ENCODE results near the gene MIB2.

MIB2 gene

GRCh38 chr1:1616045-1616790, 918 bp downstream of the MIB2 start:
- no peak for DNase-seq

GRCh38 chr1:1616838-1617237, 1.5 kb downstream of the MIB2 start:
- no peak for DNase-seq

- DNase-seq = no peak
These were observed 2.2 kb downstream of the MIB2 start for GRCh38 chr1:1617516-1617915.

GRCh38 chr1:1617925-1618324, 2.6 kb downstream of the MIB2 start:
- DNase-seq = no peak

GRCh38 chr1:1618396-1619068, 3.2 kb downstream of the MIB2 start:
- no peak for DNase-seq

GRCh38 chr1:1619917-1620361, 4.6 kb downstream of the MIB2 start:
- DNase-seq = no peak

- DNase-seq = no peak
These were observed 5.3 kb downstream of the MIB2 start for GRCh38 chr1:1620433-1621139.

GRCh38 chr1:1621173-1622009, 6.1 kb downstream of the MIB2 start:
- no peak for DNase-seq

- DNase-seq = no peak
These were observed 6.9 kb downstream of the MIB2 start for GRCh38 chr1:1622010-1622787.

GRCh38 chr1:1622788-1623094, 7.4 kb downstream of the MIB2 start:
- DNase-seq = no peak

GRCh38 chr1:1623181-1623630, 7.9 kb downstream of the MIB2 start:
- DNase-seq = no peak

- no peak for DNase-seq
These were observed 8.5 kb downstream of the MIB2 start for GRCh38 chr1:1623631-1624442.

GRCh38 chr1:1624443-1625403, 9.4 kb downstream of the MIB2 start:
- DNase-seq = no peak

GRCh38 chr1:1625404-1625775, 10.1 kb downstream of the MIB2 start:
- no peak for DNase-seq

- no peak for DNase-seq
These were observed 10.5 kb downstream of the MIB2 start for GRCh38 chr1:1625824-1626206.

- no peak for DNase-seq
These were observed 11.2 kb downstream of the MIB2 start for GRCh38 chr1:1626207-1627141.

- DNase-seq = no peak
These were observed 12.0 kb downstream of the MIB2 start for GRCh38 chr1:1627261-1627828.
